Suprapubic skin (tissue), 4 donors: ENCODE results near the gene HECTD1. TPM values are rescaled to one million over a fixed set of nuclear protein-coding genes. Genes with fewer than 3 reads are reported as not detected.

Experiments
- DNase-seq, 2 donors: peaks; one replicate each; pipeline ENCODE4 v3.0.0-alpha.2; 2019; ENCODE audit warnings: low spot score in 2 of 2
- H3K27ac ChIP-seq: fragments of 200-600 bp; sonication (generic); one replicate; pipeline ENCODE4 v1.5.1; 2019
- H3K27me3 ChIP-seq: fragments of 200-600 bp; sonication (generic); one replicate; pipeline ENCODE4 v1.5.1; 2019
- H3K36me3 ChIP-seq: fragments of 200-600 bp; sonication (generic); one replicate; pipeline ENCODE4 v1.5.1; 2019
- H3K4me1 ChIP-seq: fragments of 200-600 bp; sonication (generic); one replicate; pipeline ENCODE4 v1.5.1; 2019
- H3K4me3 ChIP-seq: fragments of 200-600 bp; sonication (generic); one replicate; pipeline ENCODE4 v1.5.1; 2019; ENCODE audit warnings: mild to moderate bottlenecking
- H3K9me3 ChIP-seq: fragments of 200-600 bp; sonication (generic); one replicate; pipeline ENCODE4 v1.5.1; 2019
- CTCF ChIP-seq, 2 donors: fragments of 200-600 bp in 1 of 2; fragments of 450-650 bp in 1 of 2; sonication (generic) in 1 of 2; IDR thresholded peaks; one replicate each; pipeline ENCODE4 v1.5.1; 2016 to 2019; ENCODE audit warnings: antibody characterized with exemption in 2 of 2, mild to moderate bottlenecking in 1 of 2, moderate library complexity in 1 of 2
- EP300 ChIP-seq: sonication (generic); formaldehyde crosslinking; IDR thresholded peaks from one replicate; pipeline ENCODE4 v1.6.1; 2017; ENCODE audit warnings: antibody characterized with exemption
- POLR2A ChIP-seq, 2 donors: fragments of 450-650 bp; IDR thresholded peaks; one replicate each; pipeline ENCODE4 v1.6.1; 2017; ENCODE audit warnings: antibody characterized with exemption in 2 of 2, mild to moderate bottlenecking in 2 of 2, moderate library complexity in 2 of 2
- POLR2AphosphoS5 ChIP-seq, 3 donors: sonication (generic); formaldehyde crosslinking; IDR thresholded peaks; one replicate each; pipeline ENCODE4 v1.6.1; 2017; ENCODE audit warnings: antibody characterized with exemption in 3 of 3
- WGBS: methylation state at CpG from one replicate; pipeline ENCODE4 v1.1.5; 2018; 5-methylcytosine and 5-hydroxymethylcytosine counted together
- total RNA-seq, 4 donors: library from RNA; depleted of rRNA; stranded (reverse); fragments of >200 nt; gene quantifications; one replicate each; pipeline ENCODE4 v1.1.0, GENCODE V29; 2016

The HECTD1 gene
- total RNA-seq, 4 donors from 2014 or later, result 197 to 442 (median 271) TPM

- 84% methylated on average over 13 of the region's 13 CpGs for WGBS
- no peak for DNase-seq
- Histone ChIP-seq H3K36me3 (peaks cover 77% of the 10 kb centered on the region), H3K9me3 (no peaks in the 10 kb centered on the region), H3K27ac (no peak overlapping the region), H3K4me1 (no peaks in the 10 kb centered on the region), H3K4me3 (no peak overlapping the region), H3K27me3 (no peaks in the 10 kb centered on the region)
- no peak for TF ChIP-seq POLR2A (IDR thresholded peaks at IDR 0.05)
- no peak for TF ChIP-seq POLR2AphosphoS5 (IDR thresholded peaks at IDR 0.05)
- TF ChIP-seq CTCF (IDR thresholded peaks at IDR 0.05), result no peak
- TF ChIP-seq EP300, result no peak
Observed at GRCh38 chr14:31159682-31160296, 47.8 kb downstream of the HECTD1 start.

GRCh38 chr14:31154956-31155355, 52.6 kb downstream of the HECTD1 start:
- 87% methylated on average over 12 of the region's 12 CpGs for WGBS
- H3K27me3 ChIP-seq, result no peaks in the 10 kb centered on the region
- DNase-seq, result no peak
- no peaks in the 10 kb centered on the region for H3K4me1 ChIP-seq
- no peak overlapping the region for H3K4me3 ChIP-seq
- TF ChIP-seq POLR2AphosphoS5 (IDR thresholded peaks at IDR 0.05) (no peak), EP300 (no peak), CTCF (IDR thresholded peaks at IDR 0.05) (no peak), POLR2A (IDR thresholded peaks at IDR 0.05) (no peak)
- H3K9me3 ChIP-seq, result no peaks in the 10 kb centered on the region
- peaks cover 82% of the 10 kb centered on the region for H3K36me3 ChIP-seq
- H3K27ac ChIP-seq, result no peak overlapping the region

DNA sequence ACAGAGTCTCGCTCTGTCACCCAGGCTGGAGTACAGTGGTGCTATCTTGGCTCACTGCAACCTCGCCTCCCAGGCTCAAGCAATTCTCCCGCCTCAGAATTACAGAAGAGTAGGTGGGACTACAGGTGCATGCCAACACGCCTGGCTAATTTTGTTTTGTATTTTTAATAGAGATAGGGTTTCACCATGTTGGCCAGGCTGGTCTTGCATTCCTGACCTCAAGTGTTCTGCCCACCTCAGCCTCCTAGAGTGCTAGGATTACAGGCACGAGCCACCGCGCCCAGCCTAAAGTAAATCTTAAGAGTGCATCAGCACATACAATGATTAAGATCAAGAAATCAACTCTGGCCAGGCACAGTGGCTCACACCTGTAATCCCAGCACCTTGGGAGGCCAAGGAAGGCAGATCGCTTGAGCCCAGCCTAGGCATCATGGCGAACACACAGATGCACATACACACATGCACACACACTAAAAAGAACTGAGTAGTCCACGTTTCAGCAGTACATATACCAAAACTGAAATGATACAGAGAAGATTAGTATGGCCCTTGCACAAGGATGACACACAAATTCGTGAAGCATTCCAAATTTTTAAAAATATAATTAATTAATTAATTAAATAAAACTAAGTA, 65.0 kb downstream of the HECTD1 start:
- DNase-seq, result no peak
- WGBS, result 96% methylated on average over 11 of the region's 11 CpGs
- no peaks in the 10 kb centered on the region for H3K9me3 ChIP-seq
- H3K4me1 ChIP-seq, result no peaks in the 10 kb centered on the region
- no peak for TF ChIP-seq EP300
- no peak for TF ChIP-seq CTCF (IDR thresholded peaks at IDR 0.05)
- no peak for TF ChIP-seq POLR2A (IDR thresholded peaks at IDR 0.05)
- TF ChIP-seq POLR2AphosphoS5 (IDR thresholded peaks at IDR 0.05), result no peak
- H3K27me3 ChIP-seq, result no peaks in the 10 kb centered on the region
- peaks cover 89% of the 10 kb centered on the region for H3K36me3 ChIP-seq
- H3K4me3 ChIP-seq, result no peak overlapping the region
- H3K27ac ChIP-seq, result no peak overlapping the region

GRCh38 chr14:31139301-31139847, 68.2 kb downstream of the HECTD1 start:
- no peaks in the 10 kb centered on the region for H3K9me3 ChIP-seq
- TF ChIP-seq EP300 (no peak), POLR2A (IDR thresholded peaks at IDR 0.05) (no peak), CTCF (IDR thresholded peaks at IDR 0.05) (no peak), POLR2AphosphoS5 (IDR thresholded peaks at IDR 0.05) (no peak)
- no peaks in the 10 kb centered on the region for H3K4me1 ChIP-seq
- H3K27ac ChIP-seq, result no peak overlapping the region
- no peak for DNase-seq
- no peaks in the 10 kb centered on the region for H3K27me3 ChIP-seq
- peaks cover 86% of the 10 kb centered on the region for H3K36me3 ChIP-seq
- no peak overlapping the region for H3K4me3 ChIP-seq
- WGBS, result 97% methylated on average over 4 of the region's 4 CpGs

- H3K4me3 ChIP-seq, result no peak overlapping the region
- DNase-seq, result no peak
- WGBS, result 92% methylated on average over 2 of the region's 2 CpGs
- H3K27ac ChIP-seq, result no peak overlapping the region
- H3K9me3 ChIP-seq, result no peaks in the 10 kb centered on the region
- no peaks in the 10 kb centered on the region for H3K27me3 ChIP-seq
- peaks cover 86% of the 10 kb centered on the region for H3K36me3 ChIP-seq
- TF ChIP-seq CTCF (IDR thresholded peaks at IDR 0.05) (no peak), POLR2A (IDR thresholded peaks at IDR 0.05) (no peak), EP300 (no peak)
- no peaks in the 10 kb centered on the region for H3K4me1 ChIP-seq
Observed at GRCh38 chr14:31138301-31138700, 69.3 kb downstream of the HECTD1 start.
